ENCODE results near the gene PPP6R3. TPM values are rescaled to one million over a fixed set of nuclear protein-coding genes. Genes with fewer than 3 reads are reported as not detected.

The PPP6R3 gene
- total and polyA plus RNA-seq, 2 experiments from 2014 or later, result 31.5 to 108 TPM

DNA sequence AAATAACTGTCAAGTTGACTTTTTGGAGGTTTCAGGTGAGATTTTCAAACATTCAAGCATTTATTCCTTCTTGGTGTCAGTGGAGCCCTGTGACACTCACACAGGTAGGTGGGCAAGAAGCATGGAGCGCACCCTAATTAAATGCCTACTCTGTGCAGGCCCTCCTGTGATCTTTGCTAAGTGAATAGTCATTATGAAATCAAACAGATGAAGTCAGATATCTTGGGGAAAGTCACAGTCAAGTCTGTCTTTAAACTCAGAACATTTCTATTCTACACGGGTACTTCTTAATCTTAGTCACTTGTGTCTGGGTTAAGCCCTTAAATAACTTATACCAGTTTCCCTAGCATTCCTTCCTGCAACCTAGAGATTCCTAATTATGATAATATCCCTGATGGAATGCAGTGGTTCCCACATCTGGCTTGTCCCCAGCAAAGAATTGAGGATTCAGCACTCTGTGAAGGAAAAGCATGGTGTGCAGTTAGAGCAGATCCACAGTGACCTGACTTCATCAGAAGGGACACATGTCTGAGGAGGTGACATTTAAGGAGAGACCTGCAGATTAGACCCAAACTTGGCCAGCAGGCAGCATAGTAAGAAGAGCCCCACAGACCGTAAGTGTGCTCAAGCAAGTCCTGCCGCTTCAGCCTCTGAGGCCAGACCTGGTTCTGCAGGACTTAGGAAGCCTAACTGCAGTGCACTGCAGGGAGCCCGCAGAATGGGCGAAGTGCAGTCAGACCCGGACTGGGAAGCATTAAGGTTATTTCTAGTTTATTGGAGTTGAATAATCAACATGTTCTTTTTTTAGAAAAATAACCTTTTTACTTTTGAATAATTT, 138.5 kb downstream of the PPP6R3 start:
- no peaks in the 10 kb centered on the region for H3K36me3 ChIP-seq (replicated peaks; ENCODE audit: insufficient read depth, low read depth)

DNA sequence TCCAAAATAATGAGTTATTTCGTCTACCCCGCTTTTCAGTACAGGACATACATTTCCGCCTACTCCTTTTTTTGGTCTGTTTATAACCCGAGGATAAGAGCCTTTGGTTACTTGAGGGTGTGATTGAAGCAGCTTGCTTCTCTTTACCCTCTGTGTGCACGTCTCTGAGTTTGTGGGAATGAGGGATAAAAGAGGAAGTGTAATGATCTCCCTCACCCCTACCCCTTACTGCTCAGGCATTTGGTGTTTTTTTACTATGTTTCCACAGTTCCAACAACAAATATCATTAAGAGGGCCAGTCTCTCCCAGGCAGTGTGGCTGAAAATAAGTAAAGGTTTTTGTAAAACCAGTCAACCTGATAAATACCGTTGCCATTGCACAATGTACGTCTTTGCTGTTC, 140.6 kb downstream of the PPP6R3 start:
- Histone ChIP-seq H3K27ac (no peak overlapping the region), H2AFZ (no peak overlapping the region), H4K20me1 (ENCODE audit: insufficient read depth, poor library complexity, severe bottlenecking) (peaks cover 9% of the 10 kb centered on the region), H3K4me2 (no peak overlapping the region), H3K27me3 (no peaks in the 10 kb centered on the region), H3K9me3 (ENCODE audit: low read depth) (no peaks in the 10 kb centered on the region), H3K36me3 (replicated peaks; ENCODE audit: insufficient read depth, low read depth) (no peaks in the 10 kb centered on the region), H3K4me1 (ENCODE audit: insufficient read depth) (no peaks in the 10 kb centered on the region), H3K9me2 (replicated peaks; ENCODE audit: insufficient read depth) (no peaks in the 10 kb centered on the region), H3K79me2 (peaks cover 3% of the 10 kb centered on the region), H3K4me3 (no peak overlapping the region)
- no peak for DNase-seq (ENCODE audit: low spot score)
- 90% methylated on average over 7 of the region's 7 CpGs for WGBS (ENCODE audit: low lambda C conversion rate, missing lambda C conversion rate)
- TF ChIP-seq, protein P1, sequence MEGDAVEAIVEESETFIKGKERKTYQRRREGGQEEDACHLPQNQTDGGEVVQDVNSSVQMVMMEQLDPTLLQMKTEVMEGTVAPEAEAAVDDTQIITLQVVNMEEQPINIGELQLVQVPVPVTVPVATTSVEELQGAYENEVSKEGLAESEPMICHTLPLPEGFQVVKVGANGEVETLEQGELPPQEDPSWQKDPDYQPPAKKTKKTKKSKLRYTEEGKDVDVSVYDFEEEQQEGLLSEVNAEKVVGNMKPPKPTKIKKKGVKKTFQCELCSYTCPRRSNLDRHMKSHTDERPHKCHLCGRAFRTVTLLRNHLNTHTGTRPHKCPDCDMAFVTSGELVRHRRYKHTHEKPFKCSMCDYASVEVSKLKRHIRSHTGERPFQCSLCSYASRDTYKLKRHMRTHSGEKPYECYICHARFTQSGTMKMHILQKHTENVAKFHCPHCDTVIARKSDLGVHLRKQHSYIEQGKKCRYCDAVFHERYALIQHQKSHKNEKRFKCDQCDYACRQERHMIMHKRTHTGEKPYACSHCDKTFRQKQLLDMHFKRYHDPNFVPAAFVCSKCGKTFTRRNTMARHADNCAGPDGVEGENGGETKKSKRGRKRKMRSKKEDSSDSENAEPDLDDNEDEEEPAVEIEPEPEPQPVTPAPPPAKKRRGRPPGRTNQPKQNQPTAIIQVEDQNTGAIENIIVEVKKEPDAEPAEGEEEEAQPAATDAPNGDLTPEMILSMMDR (IDR thresholded peaks at IDR 0.05; ENCODE audit: poor library complexity), result no peak
- TF ChIP-seq EZH2phosphoT487 (IDR thresholded peaks at IDR 0.05; ENCODE audit: low read depth, severe bottlenecking, unreplicated experiment) (no peak), EZH2 (IDR thresholded peaks at IDR 0.05; ENCODE audit: borderline replicate concordance) (no peak)

More for the DNA sequence above, 138.5 kb downstream of the PPP6R3 start:
- H2AFZ ChIP-seq, result no peak overlapping the region
- H3K4me2 ChIP-seq, result no peak overlapping the region
- TF ChIP-seq, protein P1 (IDR thresholded peaks at IDR 0.05; ENCODE audit: poor library complexity), result no peak
- TF ChIP-seq EZH2 (IDR thresholded peaks at IDR 0.05; ENCODE audit: borderline replicate concordance) (no peak), EZH2phosphoT487 (IDR thresholded peaks at IDR 0.05; ENCODE audit: low read depth, severe bottlenecking, unreplicated experiment) (no peak)
- peaks cover 8% of the 10 kb centered on the region for H3K79me2 ChIP-seq
- no peaks in the 10 kb centered on the region for H3K4me1 ChIP-seq (ENCODE audit: insufficient read depth)
- no peaks in the 10 kb centered on the region for H3K9me3 ChIP-seq (ENCODE audit: low read depth)
- no peaks in the 10 kb centered on the region for H3K27me3 ChIP-seq
- H3K4me3 ChIP-seq, result no peak overlapping the region
- H3K27ac ChIP-seq, result no peak overlapping the region
- H4K20me1 ChIP-seq (ENCODE audit: insufficient read depth, poor library complexity, severe bottlenecking), result peaks cover 9% of the 10 kb centered on the region
- no peak for DNase-seq (ENCODE audit: low spot score)
- WGBS (ENCODE audit: low lambda C conversion rate, missing lambda C conversion rate), result 85% methylated on average over 7 of the region's 7 CpGs
- no peaks in the 10 kb centered on the region for H3K9me2 ChIP-seq (replicated peaks; ENCODE audit: insufficient read depth)

DNA sequence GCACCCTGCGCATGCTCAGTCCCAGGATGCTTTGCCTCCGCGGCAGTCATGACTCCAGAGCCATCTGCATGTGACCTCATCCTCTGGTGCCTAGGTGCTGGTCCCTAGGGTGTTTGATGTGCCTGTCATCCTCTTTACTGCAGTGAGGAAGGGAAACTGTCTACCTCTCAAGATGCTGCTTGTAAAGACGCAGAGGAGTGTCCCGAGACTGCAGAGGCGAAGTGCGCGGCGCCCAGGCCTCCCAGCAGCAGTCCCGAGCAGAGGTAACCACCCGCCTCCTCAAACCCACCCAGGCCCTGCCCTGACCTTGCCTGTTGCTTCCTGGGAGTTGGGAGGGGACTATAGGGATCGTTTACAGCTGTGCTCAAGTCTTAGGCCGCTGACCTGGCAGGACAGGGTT, 149.2 kb downstream of the PPP6R3 start:
- H2AFZ ChIP-seq, result no peak overlapping the region
- H4K20me1 ChIP-seq (ENCODE audit: insufficient read depth, poor library complexity, severe bottlenecking), result no peaks in the 10 kb centered on the region
- no peak overlapping the region for H3K4me2 ChIP-seq
- 94% methylated on average over 13 of the region's 13 CpGs for WGBS (ENCODE audit: low lambda C conversion rate, missing lambda C conversion rate)
- no peak overlapping the region for H3K27ac ChIP-seq
- no peak for DNase-seq (ENCODE audit: low spot score)
- H3K9me3 ChIP-seq (ENCODE audit: low read depth), result no peaks in the 10 kb centered on the region
- TF ChIP-seq, protein P1 (IDR thresholded peaks at IDR 0.05; ENCODE audit: poor library complexity), result no peak
- no peak for TF ChIP-seq EZH2phosphoT487 (IDR thresholded peaks at IDR 0.05; ENCODE audit: low read depth, severe bottlenecking, unreplicated experiment)
- no peak for TF ChIP-seq EZH2 (IDR thresholded peaks at IDR 0.05; ENCODE audit: borderline replicate concordance)
- no peaks in the 10 kb centered on the region for H3K36me3 ChIP-seq (replicated peaks; ENCODE audit: insufficient read depth, low read depth)
- H3K9me2 ChIP-seq (replicated peaks; ENCODE audit: insufficient read depth), result no peaks in the 10 kb centered on the region
- H3K79me2 ChIP-seq, result no peaks in the 10 kb centered on the region
- no peaks in the 10 kb centered on the region for H3K27me3 ChIP-seq
- H3K4me3 ChIP-seq, result no peak overlapping the region
- no peaks in the 10 kb centered on the region for H3K4me1 ChIP-seq (ENCODE audit: insufficient read depth)
